ENCODE results near the gene LRGUK.

LRGUK gene

DNA sequence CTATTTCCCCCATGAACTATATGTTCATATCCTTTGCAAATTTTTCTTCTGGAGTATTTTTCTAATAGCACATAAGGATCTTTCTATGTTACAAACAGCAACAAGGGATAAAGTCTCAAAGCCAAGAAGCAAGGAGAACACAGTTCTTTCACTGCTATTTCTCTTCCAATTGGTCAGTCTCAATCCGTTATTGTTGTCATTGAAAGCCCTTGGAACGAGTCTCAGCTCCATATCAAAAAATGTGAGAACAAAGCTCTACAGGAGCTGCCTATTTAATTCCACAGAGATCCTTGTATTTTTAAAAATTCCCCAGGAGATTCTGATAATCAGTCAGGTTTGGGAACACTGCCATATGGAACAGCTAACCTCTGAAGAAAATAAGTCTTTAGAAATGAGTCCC is 173.8 kb downstream of the LRGUK start:
- DNase-seq (ENCODE audit: low read depth, low spot score), result no peak

GRCh38 chr7:134301592-134301991 is 174.5 kb downstream of the LRGUK start:
- DNase-seq (ENCODE audit: low read depth, low spot score), result no peak

GRCh38 chr7:134302120-134302519 is 175.0 kb downstream of the LRGUK start:
- no peak for DNase-seq (ENCODE audit: low read depth, low spot score)

GRCh38 chr7:134307320-134307719 is 180.2 kb downstream of the LRGUK start:
- no peak for DNase-seq (ENCODE audit: low read depth, low spot score)

GRCh38 chr7:134308548-134308947 is 181.4 kb downstream of the LRGUK start:
- DNase-seq (ENCODE audit: low read depth, low spot score), result no peak

GRCh38 chr7:134311807-134312206 is 184.7 kb downstream of the LRGUK start:
- DNase-seq (ENCODE audit: low read depth, low spot score), result no peak

DNA sequence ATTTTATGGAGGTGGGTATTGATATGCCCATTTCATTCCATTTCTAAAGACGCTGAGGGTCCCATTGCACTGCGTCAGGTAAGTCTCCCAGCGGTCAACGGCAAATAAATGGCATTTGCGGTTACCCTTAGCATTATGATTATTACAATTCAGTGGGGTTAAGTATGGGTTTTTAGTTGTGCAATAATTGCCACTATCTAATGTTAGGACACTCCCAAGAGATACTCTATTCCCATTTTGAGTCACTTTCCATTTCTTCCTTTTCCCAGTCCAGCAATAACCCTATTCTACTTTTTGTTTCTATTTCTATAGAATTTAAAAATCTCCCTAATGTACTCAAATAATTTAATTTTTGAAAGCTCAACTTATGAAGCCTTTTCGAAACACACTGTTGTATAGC is 185.6 kb downstream of the LRGUK start:
- DNase-seq (ENCODE audit: low read depth, low spot score), result no peak

DNA sequence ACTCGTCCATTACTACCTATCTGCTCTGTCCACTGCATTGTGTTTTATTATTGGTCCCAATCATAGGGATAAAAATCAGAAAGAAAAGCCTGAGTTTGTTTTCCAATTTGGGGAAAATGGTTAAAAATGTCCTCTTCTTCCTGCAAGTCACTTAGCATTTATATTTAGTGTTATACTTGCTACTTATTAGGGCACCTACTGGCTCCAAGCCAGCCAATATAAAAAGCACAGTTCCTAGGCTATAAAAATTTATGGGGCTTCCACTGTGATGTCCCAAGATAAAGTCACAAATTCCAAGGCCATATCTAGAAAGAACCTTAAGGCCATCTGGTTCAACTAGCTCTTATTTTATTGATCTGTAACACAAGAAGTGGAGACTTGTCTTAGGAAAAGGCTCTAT is 186.4 kb downstream of the LRGUK start:
- no peak for DNase-seq (ENCODE audit: low read depth, low spot score)

Measured in iPS DF 19.7 (cell line).